H1 (cell line): ENCODE measurements around the gene SLC4A9. TPM values are rescaled to one million over a fixed set of nuclear protein-coding genes. Genes with fewer than 3 reads are reported as not detected.

Source experiments
- CBX8 ChIP-seq: fragments of 300-800, 300-1000 bp; sonication (generic); IDR thresholded peaks from 2 replicates; pipeline ENCODE4 v1.7.1; 2016; ENCODE audit warnings: low read depth, low read length, borderline replicate concordance
- EP300 ChIP-seq, 2 experiments: IDR thresholded peaks; 1 replicate in 1 of 2; 2 replicates in 1 of 2; pipeline ENCODE4 v1.6.1; 2011 to 2012; ENCODE audit warnings: low read depth in 2 of 2, low read length in 2 of 2, mild to moderate bottlenecking in 2 of 2, borderline replicate concordance in 1 of 2, inconsistent platforms in 1 of 2, moderate library complexity in 1 of 2
- EZH2 ChIP-seq: fragments of 200-600 bp; sonication (generic); IDR thresholded peaks from 2 replicates; pipeline ENCODE4 v1.7.1; 2012; ENCODE audit warnings: low read depth, mild to moderate bottlenecking, moderate library complexity, low read length, inconsistent platforms; ENCODE audit not compliant: severe bottlenecking
- JUND ChIP-seq: IDR thresholded peaks from 2 replicates; pipeline ENCODE4 v1.6.1; 2011; ENCODE audit warnings: mild to moderate bottlenecking, improper control_type of control experiment, low read length
- MAFK ChIP-seq: IDR thresholded peaks from 2 replicates; pipeline ENCODE4 v1.6.1; 2012; ENCODE audit warnings: low read depth, mild to moderate bottlenecking, improper control_type of control experiment, low read length
- POLR2AphosphoS5 ChIP-seq: IDR thresholded peaks from 2 replicates; pipeline ENCODE4 v1.6.1; 2011; ENCODE audit warnings: low read depth, low read length
- RAD21 ChIP-seq, 2 experiments: IDR thresholded peaks in 1 of 2; conservative IDR thresholded peaks in 1 of 2; 2 replicates each; pipeline ENCODE4 v1.6.1; 2011; ENCODE audit warnings: low read depth in 2 of 2, low read length in 2 of 2, improper control_type of control experiment in 1 of 2, inconsistent platforms in 1 of 2, mild to moderate bottlenecking in 1 of 2, moderate library complexity in 1 of 2
- SAP30 ChIP-seq: fragments of 300-600 bp; sonication (generic); IDR thresholded peaks from 2 replicates; pipeline ENCODE4 v1.7.1; 2012; ENCODE audit warnings: low read length, moderate library complexity, mild to moderate bottlenecking, inconsistent platforms; ENCODE audit not compliant: insufficient read depth, insufficient replicate concordance
- TBP ChIP-seq: IDR thresholded peaks from 2 replicates; pipeline ENCODE4 v1.6.1; 2011; ENCODE audit warnings: low read depth, low read length, improper control_type of control experiment
- polyA plus RNA-seq, 7 experiments: library from polyadenylated mRNA; depleted of rRNA in 3 of 7; stranded (reverse) in 5 of 7; unstranded in 2 of 7; fragments of >200 nt in 5 of 7; fragments of 200-250 nt in 2 of 7; gene quantifications; 1 replicate in 5 of 7; 2 replicates in 1 of 7; 4 replicates in 1 of 7; pipeline versions ENCODE4 v1.2.1 to v1.2.3, GENCODE V29; 2011 to 2013; ENCODE audit warnings: missing spikeins in 2 of 7, mixed read lengths in 2 of 7
- total RNA-seq: library from RNA; stranded (reverse); fragmentation: NEBNext Ultra II Directional; extraction: Animal tissue kit (Norgen Biotek cat#: 25700); gene quantifications from 2 replicates; pipeline ENCODE4 v1.2.1, GENCODE V29; 2021

Gene SLC4A9
- total and polyA plus RNA-seq, 2 of the 8 experiments (the other 6 are each of a cell fraction or from before 2014, with no cell fraction given), result 0.15 to 0.28 TPM

DNA sequence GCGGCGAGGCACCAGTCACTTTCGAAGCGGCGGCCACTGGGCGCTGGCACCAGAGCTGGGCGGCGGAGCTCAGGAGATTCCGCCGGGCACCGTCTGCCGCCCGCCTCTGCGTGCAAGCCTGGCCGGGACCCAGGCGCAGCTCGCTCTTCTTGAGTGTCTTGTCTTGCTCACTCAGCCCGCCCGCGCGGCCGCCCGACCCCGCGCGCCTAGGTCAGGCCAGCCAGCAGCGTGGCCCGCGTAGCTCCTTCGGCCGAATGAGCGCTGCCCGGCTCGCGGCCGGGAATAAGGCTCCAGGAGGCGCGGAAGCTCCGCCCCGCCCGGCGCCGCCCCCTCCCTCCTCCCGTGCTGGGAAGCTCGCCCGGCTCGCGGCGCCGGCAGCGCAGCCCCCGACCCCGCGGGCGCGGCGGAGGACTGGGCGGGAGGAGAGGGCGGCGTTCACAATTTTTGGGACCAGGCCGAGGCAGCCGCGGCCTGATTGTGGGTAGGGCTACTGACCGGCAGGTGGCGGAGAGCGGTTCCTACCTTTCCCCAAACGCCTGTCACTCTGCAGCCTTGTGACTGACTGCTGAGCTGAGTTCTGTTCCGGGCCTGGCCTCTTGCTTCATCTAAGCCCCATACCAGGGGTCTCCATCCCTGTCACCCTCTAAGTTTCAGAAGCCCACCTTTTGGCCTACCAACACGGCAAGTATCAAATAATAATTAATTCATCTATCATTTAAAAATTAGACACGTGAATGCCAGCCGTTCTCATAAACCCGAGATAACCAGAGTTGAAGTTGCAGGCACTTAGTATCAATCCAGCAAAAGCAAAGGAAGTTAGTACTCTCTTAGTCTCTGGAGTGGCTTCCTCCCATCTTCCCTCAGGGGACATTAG, 13.4 kb upstream of the SLC4A9 start, which contains the start of gene HBEGF (continued):
- TF ChIP-seq EP300 (IDR thresholded peaks at IDR 0.05; ENCODE audit: borderline replicate concordance in 1 of 2, low read depth in 2 of 2, low read length in 2 of 2) (peak in 1 of 2 experiments; percentile 46; a peak in 1 of 3 replicates), JUND (no peak), SAP30 (no peak), TBP (peak; percentile 88), POLR2AphosphoS5 (peak; percentile 88), RAD21 (IDR thresholded peaks at IDR 0.05 in 1 of 2, conservative IDR thresholded peaks at IDR 0.05 in 1 of 2; ENCODE audit: low read depth in 2 of 2, low read length in 2 of 2) (peak; percentile 36 to 56), EZH2 (peak; percentile 26), CBX8 (no peak), MAFK (no peak)
